GM18507 (cell line): ENCODE results near the gene USPL1.
A peak's percentile ranks its signal among the peaks of the same experiment; 100 is the strongest.
"Not testable (repeated sequence)": the region's sequence is repeated elsewhere in the genome, so short reads cannot be mapped to it uniquely, and the experiment has no call there.

Source experiments
- DNase-seq: peaks from one replicate; pipeline ENCODE4 v3.0.0; 2011; ENCODE audit warnings: low read depth; ENCODE audit not compliant: insufficient read length; ENCODE audit errors: extremely low spot score
- FAIRE-seq: peaks from 2 replicates; lab custom pipeline; 2011; peaks lifted over from hg19 to GRCh38; lab: Jason Lieb, UNC

Gene USPL1

GRCh38 chr13:30648522-30649012 is 30.8 kb downstream of the USPL1 start:
- FAIRE-seq (no peak), DNase-seq (no peak)

- DNase-seq: not testable (repeated sequence)
- FAIRE-seq: peak; percentile 15
These were observed 33.9 kb downstream of the USPL1 start for GRCh38 chr13:30651648-30652047.

GRCh38 chr13:30652746-30653386 is 35.1 kb downstream of the USPL1 start:
- FAIRE-seq: no peak
- no peak for DNase-seq

- no peak for DNase-seq
- FAIRE-seq: no peak
These were observed 36.7 kb downstream of the USPL1 start for GRCh38 chr13:30654430-30654829.

- DNase-seq (no peak), FAIRE-seq (peak; percentile 18)
These were observed 38.5 kb downstream of the USPL1 start for GRCh38 chr13:30656178-30656577.

GRCh38 chr13:30659980-30660379 is 42.3 kb downstream of the USPL1 start:
- DNase-seq: no peak
- no peak for FAIRE-seq

GRCh38 chr13:30660796-30661195 is 43.1 kb downstream of the USPL1 start:
- FAIRE-seq (no peak), DNase-seq (no peak)

GRCh38 chr13:30664689-30665275 is 47.1 kb downstream of the USPL1 start:
- FAIRE-seq: no peak
- no peak for DNase-seq

- FAIRE-seq (no peak), DNase-seq (no peak)
These were observed 47.9 kb downstream of the USPL1 start for GRCh38 chr13:30665638-30666037.

GRCh38 chr13:30666113-30666512 is 48.4 kb downstream of the USPL1 start:
- FAIRE-seq (no peak), DNase-seq (no peak)

- FAIRE-seq: no peak
- no peak for DNase-seq
These were observed 49.3 kb downstream of the USPL1 start for GRCh38 chr13:30667014-30667413.

GRCh38 chr13:30668312-30668711 is 50.6 kb downstream of the USPL1 start:
- DNase-seq: no peak
- FAIRE-seq: no peak

- no peak for FAIRE-seq
These were observed 53.6 kb downstream of the USPL1 start for GRCh38 chr13:30671271-30671815.

GRCh38 chr13:30673669-30674521 is 56.2 kb downstream of the USPL1 start:
- FAIRE-seq (peak; percentile 85), DNase-seq (peak; percentile 79)

More at GRCh38 chr13:30671271-30671815, 53.6 kb downstream of the USPL1 start:
- no peak for DNase-seq

- FAIRE-seq (no peak), DNase-seq (no peak)
These were observed 58.0 kb downstream of the USPL1 start for GRCh38 chr13:30675717-30676116.

- DNase-seq: no peak
- no peak for FAIRE-seq
These were observed 59.0 kb downstream of the USPL1 start for GRCh38 chr13:30676672-30677071.

GRCh38 chr13:30679483-30680330 is 62.0 kb downstream of the USPL1 start:
- peak; percentile 12 for FAIRE-seq

GRCh38 chr13:30681843-30682242 is 64.1 kb downstream of the USPL1 start:
- FAIRE-seq (no peak), DNase-seq (no peak)

More at GRCh38 chr13:30679483-30680330, 62.0 kb downstream of the USPL1 start:
- DNase-seq: no peak

GRCh38 chr13:30685320-30685859 is 67.7 kb downstream of the USPL1 start:
- no peak for FAIRE-seq

More at GRCh38 chr13:30685320-30685859, 67.7 kb downstream of the USPL1 start:
- no peak for DNase-seq
